GM19238 (cell line): ENCODE measurements around the gene BLID.

Experiments
- DNase-seq: peaks from one replicate; pipeline ENCODE4 v3.0.0; 2011; ENCODE audit warnings: low spot score; ENCODE audit not compliant: insufficient read length

The BLID gene

DNA sequence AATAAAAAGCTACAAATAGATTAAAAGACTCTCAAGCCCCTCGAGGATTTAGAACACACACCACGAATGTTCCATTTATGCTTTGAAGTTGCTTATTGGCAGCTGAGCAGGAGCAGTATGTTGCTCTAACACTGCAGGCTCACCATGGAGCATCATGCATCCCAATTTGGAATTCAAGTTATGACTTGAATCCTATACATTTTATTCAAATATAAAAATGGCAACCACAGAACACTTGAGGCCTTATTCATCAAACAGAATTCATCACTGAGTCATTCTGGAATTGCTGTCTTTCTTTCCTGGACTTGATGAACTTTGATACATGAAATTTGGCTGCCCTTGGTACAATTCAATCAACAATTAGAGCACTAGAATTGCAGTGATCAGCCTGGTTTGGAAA is 24.5 kb upstream of the BLID start:
- DNase-seq = no peak

DNA sequence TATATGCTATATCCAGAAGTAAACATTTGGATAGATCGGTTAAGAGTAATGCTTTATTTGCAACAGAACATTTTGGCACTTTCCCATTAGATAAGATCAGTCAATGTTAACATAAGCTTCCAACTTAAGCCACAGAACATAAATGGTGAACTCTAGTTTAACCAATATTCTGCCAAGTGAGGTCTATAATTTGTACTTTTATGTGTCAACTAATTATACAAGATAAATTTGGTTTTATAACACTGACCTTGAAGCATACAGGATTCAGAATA is 23.5 kb upstream of the BLID start:
- DNase-seq = no peak

- DNase-seq = no peak
These were observed 23.0 kb upstream of the BLID start for GRCh38 chr11:122138744-122139594.

DNA sequence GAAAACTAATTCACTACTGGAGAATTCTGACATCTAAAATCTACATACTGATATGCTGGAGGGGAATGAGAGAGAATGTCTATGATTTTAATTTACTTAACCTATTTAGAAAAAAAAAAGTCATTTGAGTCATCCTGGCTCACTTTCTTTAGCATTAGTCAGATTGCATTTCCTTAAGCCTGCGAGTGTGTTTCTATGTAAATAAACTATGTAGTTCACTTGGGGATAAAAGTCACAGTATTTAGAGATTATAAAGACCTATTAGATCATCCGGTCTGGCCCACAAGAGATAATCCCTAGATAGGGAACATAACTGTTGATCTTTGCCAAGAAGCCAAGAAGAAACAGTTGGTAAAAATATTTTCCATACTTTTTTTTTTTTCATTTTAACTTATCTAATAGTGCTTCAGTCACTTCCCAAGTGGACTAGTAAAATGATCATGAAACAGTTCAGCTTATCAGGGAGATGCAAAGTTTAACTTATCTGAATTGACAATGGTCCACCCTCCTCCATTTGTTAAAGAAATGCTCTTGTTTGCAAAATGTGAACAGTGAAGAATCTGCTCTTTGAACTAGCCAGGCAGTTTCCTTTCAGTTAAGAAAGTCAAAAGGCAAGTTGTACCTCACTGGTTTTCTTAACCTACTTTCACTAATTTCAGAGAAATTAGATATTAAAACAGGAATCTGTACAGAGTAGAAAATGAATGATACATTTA is 21.2 kb upstream of the BLID start:
- no peak for DNase-seq

GRCh38 chr11:122131126-122131525 is 15.1 kb upstream of the BLID start:
- no peak for DNase-seq

DNA sequence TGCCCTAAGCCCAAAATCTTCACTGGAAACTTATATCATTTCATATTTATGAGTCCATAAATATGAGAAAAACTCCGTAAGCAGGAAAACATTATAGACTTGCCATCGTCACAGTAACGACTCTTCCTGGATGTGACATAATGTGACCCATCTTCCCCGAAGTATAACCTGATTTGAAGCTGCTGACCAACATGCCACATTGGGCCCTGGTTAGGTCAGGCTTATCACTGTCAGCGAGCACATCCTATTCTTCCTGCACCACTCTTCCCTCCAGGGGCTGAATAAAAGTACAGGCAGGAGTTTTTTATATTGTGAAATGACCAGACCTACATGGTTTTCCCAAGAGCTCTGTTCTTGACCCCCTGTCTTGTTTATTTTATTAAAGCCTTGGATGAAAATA is 12.1 kb upstream of the BLID start:
- DNase-seq = no peak

DNA sequence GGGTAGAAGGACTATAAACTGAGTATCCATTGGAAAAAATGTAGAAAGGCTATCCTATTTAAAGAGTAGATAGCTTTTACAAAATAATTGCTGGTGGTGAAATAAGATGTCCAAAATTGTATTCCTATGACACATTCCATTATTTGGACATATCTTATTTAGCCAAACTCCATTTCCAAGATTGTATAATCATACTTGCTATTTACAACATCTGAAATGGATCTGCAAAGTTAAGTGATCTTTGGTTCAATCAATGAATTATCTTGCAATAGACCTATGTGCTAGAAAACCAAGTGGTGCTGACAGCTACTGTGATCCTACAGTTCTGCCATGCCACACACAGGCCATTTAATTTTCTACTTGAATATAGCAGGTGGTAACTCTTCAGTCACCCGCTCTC is 11.0 kb upstream of the BLID start:
- no peak for DNase-seq

- no peak for DNase-seq
These were observed 10.1 kb upstream of the BLID start for GRCh38 chr11:122126024-122126688.

DNA sequence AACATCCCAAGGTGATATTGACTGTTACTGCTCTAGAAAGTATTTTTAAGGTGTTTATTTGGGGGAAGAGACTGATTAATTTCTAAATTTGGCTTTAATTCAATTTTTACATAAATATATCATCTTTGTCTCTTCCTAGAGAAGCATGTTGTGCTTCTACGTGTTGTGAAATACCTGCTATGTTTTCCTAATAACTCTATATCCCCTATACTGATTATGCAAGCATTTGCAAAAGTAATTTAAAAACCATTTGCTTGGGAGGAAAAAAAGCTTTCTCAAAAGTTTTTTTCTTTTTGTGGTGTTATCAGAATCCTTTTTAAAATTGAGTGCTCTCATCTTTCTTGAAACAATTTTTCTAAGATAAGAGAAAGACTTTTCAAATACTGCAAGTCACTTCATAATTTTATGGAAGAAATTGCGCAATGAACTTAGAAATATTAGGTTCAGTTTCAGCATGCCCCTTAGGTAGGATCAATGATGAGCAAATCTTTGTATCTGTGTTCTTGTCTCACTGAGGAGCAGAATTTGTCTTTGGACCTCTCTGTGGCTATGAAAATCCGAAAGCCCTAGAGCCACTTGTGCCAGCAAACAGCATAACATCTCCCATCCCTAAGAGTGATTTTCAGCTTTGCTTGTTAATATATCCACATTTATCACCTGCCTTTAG is 7.4 kb upstream of the BLID start:
- DNase-seq = no peak

DNA sequence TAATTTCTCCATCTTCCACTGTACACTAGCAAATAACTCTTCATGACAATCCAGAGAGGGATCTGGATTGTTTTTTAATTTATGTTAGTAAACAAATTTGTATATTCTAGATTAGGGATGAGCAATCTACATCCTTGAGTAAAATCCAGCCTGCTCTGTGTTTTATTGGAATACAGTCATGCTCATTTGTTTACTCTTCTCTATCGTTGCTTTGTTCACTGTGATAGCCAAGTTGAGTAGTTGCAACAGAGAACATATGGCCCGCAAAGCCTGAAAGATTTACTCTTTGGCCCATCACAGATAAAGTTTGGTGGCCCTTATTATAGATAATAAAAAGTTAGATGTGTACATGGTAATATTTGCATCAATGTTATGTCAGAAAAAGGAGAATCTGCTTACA is 6.2 kb upstream of the BLID start:
- no peak for DNase-seq

DNA sequence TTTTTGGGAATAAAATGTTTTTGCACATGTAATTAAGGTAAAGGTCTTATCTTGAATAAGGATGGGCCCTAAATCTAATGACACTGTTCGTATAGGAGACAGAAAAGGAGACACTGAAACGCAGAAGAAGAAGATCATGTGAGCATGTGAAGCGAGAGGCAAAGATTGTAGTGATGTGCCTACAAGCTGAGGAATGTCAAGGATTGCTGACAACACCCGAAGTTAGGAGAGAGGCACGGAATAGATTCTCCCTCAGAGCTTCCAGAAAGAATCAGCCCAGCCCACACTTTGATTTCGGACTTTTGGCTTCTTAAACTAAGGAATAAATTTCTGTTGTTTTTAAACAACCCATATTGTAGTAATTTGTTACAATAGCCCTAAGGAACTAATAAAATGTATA is 4.1 kb upstream of the BLID start:
- no peak for DNase-seq

GRCh38 chr11:122116591-122116990 is 576 bp upstream of the BLID start:
- no peak for DNase-seq

DNA sequence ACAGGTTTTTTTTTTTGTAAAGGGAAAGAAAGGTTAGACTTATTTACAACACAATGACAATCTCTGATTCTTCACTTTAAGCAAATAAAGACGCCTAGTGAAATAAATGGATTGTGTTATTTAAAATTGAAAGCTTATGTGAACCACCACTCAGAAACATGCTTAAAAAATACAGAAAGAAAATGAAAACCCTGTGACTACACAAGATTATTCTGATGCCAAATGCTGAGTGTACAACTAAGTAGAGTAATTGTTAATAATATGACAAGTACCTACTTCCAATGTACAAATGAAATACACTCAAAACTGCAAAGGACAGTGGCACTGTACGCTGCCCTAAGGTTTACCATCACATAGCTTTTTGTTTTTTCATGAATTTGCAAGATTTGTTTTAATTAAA is 1.0 kb downstream of the BLID start:
- no peak for DNase-seq

GRCh38 chr11:122113836-122114825 is 1.9 kb downstream of the BLID start:
- DNase-seq = no peak

DNA sequence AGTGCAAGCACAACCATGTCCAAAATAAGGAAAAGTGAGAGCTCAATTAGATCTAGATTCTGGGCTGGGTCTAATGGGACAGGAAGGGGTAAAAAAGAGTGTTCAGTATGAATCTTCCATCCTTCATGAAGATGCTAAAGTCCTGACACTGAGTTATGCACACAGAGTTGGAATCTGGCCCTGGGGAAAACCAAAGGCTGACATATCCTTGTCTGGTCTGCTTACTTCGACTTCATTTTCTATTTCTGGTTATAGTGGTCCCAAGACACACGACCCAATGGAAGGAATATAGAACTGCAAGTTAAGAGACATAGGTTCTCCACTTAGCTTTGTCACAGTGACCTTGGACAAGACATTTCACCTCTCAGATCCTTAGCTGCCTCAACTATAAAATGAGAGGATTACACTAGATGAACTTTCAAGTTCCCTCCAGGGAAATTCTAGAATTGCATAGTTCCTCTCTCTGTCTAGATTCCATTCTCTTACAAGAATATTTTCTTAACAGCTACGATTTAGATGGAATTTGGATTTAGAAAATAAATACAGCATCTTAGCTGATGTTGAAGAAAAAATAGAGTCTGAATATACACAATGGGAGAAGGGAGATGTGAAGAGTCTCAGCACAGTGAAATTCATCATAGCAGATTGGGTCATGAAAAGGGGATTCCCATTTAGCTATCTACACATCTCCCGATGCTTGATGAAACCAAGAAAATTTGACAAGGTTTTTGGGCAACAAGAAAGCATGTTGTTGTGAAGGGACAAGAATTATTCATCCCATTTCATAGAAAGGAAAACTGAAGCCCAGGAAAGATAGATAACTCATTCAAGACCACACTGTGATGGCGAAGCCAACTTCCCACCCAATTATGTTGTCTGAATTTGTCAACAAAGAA is 3.3 kb downstream of the BLID start:
- DNase-seq = no peak

DNA sequence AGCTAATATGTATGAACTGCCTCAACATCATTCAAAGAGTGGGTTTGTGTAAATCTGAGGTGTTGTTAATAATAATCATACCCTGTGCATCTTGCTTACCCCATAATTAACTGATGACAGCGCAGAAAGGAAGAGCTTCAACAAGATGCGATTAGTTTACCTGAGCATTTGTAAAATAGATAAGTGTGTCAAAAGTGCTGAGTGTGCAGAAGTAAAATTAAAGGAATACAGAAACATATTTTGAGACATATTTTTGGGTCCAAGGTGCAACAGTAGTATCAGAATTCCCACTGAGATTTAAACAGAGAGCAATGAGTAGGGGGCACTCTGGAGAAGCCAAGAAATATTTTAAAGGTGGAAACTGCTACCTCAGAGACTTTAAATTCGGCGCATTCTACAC is 6.1 kb downstream of the BLID start:
- DNase-seq = no peak

- no peak for DNase-seq
These were observed 7.2 kb downstream of the BLID start for GRCh38 chr11:122108828-122109227.

DNA sequence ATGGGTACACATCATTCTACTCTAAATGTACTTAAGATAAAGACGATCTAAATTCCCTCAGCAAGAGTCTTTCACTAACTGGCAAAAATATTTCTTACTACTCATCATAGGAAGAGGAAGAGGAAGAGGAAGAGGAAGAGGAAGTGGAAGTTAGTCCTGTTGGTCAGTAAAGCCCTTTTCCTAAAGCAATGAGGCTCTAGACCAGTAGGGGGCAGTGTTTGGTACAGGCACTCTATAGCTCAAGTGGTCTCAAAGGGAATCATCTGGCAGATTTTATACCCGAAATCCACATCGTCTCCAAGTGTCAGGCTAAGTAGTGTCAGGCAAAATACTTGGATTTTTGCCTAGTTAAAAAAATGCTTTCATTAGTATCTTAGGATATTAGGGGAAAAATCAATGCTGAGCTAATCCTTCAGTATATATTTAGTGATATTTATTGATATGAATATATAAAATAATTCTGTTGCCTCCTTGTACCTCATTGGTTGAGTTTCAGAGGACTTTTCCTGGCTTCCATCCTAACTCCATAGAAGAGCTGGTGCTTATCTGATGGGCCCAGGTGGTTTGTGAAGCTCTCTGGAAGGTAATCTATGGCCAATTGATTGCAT is 7.7 kb downstream of the BLID start:
- no peak for DNase-seq

- DNase-seq = no peak
These were observed 8.4 kb downstream of the BLID start for GRCh38 chr11:122107566-122107965.
